ENCODE data around the gene MYO9A. TPM values are rescaled to one million over a fixed set of nuclear protein-coding genes. Genes with fewer than 3 reads are reported as not detected.

MYO9A gene
- total and polyA plus RNA-seq, 10 of the 15 experiments (the other 5 are each of a cell fraction or from before 2014, with no cell fraction given): 3.3 to 25.3 (median 12.2) TPM

DNA sequence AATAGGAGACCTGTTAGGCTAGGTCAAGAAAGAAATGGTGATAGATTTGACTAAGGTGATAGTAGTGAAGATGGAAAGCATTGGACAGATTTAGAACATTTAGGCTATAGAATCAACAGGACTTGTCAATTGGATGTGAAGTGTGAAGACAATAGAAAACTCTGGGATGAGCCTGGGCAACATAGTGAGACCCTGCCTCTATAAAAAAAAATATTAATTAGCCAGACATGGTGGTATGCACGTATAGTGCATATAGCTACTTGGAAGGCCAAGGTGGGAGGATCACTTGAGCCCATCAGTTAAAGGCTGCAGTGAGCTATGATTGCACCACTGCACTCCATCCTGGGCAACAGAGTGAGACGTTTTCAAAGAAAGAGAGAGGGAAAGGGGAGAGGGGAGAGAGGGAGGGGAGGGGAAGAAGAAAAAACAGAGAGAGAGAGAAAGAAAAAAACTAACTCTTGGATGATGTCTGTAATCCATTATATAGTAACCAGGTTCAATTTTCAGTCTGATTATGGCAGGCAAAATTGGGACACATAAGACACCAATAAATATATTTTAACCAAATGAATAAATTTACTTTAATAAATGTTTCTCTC, 9.9 kb upstream of the MYO9A start (continued):
- TF ChIP-seq, protein P1, sequence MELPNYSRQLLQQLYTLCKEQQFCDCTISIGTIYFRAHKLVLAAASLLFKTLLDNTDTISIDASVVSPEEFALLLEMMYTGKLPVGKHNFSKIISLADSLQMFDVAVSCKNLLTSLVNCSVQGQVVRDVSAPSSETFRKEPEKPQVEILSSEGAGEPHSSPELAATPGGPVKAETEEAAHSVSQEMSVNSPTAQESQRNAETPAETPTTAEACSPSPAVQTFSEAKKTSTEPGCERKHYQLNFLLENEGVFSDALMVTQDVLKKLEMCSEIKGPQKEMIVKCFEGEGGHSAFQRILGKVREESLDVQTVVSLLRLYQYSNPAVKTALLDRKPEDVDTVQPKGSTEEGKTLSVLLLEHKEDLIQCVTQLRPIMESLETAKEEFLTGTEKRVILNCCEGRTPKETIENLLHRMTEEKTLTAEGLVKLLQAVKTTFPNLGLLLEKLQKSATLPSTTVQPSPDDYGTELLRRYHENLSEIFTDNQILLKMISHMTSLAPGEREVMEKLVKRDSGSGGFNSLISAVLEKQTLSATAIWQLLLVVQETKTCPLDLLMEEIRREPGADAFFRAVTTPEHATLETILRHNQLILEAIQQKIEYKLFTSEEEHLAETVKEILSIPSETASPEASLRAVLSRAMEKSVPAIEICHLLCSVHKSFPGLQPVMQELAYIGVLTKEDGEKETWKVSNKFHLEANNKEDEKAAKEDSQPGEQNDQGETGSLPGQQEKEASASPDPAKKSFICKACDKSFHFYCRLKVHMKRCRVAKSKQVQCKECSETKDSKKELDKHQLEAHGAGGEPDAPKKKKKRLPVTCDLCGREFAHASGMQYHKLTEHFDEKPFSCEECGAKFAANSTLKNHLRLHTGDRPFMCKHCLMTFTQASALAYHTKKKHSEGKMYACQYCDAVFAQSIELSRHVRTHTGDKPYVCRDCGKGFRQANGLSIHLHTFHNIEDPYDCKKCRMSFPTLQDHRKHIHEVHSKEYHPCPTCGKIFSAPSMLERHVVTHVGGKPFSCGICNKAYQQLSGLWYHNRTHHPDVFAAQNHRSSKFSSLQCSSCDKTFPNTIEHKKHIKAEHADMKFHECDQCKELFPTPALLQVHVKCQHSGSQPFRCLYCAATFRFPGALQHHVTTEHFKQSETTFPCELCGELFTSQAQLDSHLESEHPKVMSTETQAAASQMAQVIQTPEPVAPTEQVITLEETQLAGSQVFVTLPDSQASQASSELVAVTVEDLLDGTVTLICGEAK (IDR thresholded peaks at IDR 0.05; ENCODE audit: borderline replicate concordance): no peak
- no peak for TF ChIP-seq BCL11A (IDR thresholded peaks at IDR 0.05; ENCODE audit: low read depth, low read length)
- TF ChIP-seq, protein P2, sequence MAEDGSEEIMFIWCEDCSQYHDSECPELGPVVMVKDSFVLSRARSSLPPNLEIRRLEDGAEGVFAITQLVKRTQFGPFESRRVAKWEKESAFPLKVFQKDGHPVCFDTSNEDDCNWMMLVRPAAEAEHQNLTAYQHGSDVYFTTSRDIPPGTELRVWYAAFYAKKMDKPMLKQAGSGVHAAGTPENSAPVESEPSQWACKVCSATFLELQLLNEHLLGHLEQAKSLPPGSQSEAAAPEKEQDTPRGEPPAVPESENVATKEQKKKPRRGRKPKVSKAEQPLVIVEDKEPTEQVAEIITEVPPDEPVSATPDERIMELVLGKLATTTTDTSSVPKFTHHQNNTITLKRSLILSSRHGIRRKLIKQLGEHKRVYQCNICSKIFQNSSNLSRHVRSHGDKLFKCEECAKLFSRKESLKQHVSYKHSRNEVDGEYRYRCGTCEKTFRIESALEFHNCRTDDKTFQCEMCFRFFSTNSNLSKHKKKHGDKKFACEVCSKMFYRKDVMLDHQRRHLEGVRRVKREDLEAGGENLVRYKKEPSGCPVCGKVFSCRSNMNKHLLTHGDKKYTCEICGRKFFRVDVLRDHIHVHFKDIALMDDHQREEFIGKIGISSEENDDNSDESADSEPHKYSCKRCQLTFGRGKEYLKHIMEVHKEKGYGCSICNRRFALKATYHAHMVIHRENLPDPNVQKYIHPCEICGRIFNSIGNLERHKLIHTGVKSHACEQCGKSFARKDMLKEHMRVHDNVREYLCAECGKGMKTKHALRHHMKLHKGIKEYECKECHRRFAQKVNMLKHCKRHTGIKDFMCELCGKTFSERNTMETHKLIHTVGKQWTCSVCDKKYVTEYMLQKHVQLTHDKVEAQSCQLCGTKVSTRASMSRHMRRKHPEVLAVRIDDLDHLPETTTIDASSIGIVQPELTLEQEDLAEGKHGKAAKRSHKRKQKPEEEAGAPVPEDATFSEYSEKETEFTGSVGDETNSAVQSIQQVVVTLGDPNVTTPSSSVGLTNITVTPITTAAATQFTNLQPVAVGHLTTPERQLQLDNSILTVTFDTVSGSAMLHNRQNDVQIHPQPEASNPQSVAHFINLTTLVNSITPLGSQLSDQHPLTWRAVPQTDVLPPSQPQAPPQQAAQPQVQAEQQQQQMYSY (CRISPR knock-in tag; IDR thresholded peaks at IDR 0.05): no peak
- TF ChIP-seq POLR2AphosphoS2 (IDR thresholded peaks at IDR 0.05; ENCODE audit: low read depth, low read length): no peak
- no peak for TF ChIP-seq IKZF1 (conservative IDR thresholded peaks at IDR 0.05)
- no peak for TF ChIP-seq ZNF217 (IDR thresholded peaks at IDR 0.05)
- no peak for TF ChIP-seq HCFC1 (IDR thresholded peaks at IDR 0.05; ENCODE audit: low read length)

All from GM12878 (cell line).